Panc1 (cell line): ENCODE measurements around the gene TMEM151B.

Experiments used
- POLR2AphosphoS5 ChIP-seq: IDR thresholded peaks from 2 replicates; pipeline ENCODE4 v1.6.1; 2012; ENCODE audit warnings: mild to moderate bottlenecking, low read depth, low read length, moderate library complexity
- TF ChIP-seq, protein P1 (sequence below): fragments of 450-650 bp; IDR thresholded peaks from 2 replicates; pipeline ENCODE4 v1.5.1; 2017; ENCODE audit warnings: mild to moderate bottlenecking

DNA sequence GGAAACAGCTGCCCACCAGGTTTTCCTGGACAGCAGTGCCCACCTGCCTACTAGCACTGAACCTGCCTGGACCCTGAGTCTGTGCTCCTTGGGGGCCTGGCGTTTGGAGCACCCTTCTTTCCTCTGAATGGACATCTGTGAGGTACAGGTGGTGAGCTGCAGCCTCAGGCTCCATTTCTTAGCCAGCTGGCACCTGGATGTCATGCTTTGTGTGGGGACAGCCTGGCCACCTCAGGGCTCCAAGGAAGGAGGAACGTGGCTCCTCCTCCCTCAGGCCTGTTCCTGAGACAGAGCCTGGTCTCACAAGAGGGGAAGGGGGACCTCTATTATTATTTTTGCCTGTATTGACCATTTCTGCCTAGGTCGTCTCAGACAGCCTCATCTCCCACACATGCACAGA lies 8.1 kb downstream of the TMEM151B start:
- TF ChIP-seq, protein P1, sequence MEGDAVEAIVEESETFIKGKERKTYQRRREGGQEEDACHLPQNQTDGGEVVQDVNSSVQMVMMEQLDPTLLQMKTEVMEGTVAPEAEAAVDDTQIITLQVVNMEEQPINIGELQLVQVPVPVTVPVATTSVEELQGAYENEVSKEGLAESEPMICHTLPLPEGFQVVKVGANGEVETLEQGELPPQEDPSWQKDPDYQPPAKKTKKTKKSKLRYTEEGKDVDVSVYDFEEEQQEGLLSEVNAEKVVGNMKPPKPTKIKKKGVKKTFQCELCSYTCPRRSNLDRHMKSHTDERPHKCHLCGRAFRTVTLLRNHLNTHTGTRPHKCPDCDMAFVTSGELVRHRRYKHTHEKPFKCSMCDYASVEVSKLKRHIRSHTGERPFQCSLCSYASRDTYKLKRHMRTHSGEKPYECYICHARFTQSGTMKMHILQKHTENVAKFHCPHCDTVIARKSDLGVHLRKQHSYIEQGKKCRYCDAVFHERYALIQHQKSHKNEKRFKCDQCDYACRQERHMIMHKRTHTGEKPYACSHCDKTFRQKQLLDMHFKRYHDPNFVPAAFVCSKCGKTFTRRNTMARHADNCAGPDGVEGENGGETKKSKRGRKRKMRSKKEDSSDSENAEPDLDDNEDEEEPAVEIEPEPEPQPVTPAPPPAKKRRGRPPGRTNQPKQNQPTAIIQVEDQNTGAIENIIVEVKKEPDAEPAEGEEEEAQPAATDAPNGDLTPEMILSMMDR = no peak
- no peak for TF ChIP-seq POLR2AphosphoS5
